ENCODE results near the gene FILIP1. TPM values are rescaled to one million over a fixed set of nuclear protein-coding genes. Genes with fewer than 3 reads are reported as not detected.

FILIP1 gene
- total RNA-seq, 4 donors from 2014 or later: 6.0 to 12.3 (median 7.2) TPM

DNA sequence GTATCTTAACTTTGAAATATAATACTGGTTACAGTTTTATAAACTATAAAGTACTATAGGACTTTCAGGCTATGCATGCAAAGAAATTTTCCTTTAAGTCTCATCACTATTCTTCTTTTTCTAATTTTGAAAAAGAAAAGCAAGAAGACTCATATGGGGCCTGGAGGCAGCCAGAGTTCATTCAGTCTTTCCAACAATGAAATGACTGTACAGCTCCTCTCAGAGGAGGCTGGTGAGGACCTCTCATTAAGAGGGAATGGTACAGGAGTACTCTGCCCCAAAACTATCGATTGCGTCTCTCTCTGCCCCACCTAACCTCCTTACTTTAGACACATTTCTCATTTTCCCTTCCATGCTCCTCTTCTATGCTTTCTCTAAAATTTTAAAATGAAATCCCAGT, 66.3 kb downstream of the FILIP1 start:
- WGBS, 2 donors (ENCODE audit: low coverage in 1 of 2): 80 to 94% methylated on average over 2 of the region's 2 CpGs
- in situ Hi-C loops (cut with MboI; ENCODE audit: low pct_ligation_motif_present in 1 of 4, low pct_unique_long_range_greater_than_20kb in 1 of 4, low sequenced_read_pairs in 3 of 4) (no loop called here), intact Hi-C loops (cut with DNase I; ENCODE audit: low total_unique reads) (no loop called here)
- H3K36me3 ChIP-seq: no peaks in the 10 kb centered on the region
- H3K4me1 ChIP-seq: peaks cover 0 to 16% (median 8%) of the 10 kb centered on the region in 4 donors
- no peaks in the 10 kb centered on the region for H3K9me3 ChIP-seq
- H3K4me3 ChIP-seq: no peak overlapping the region
- H3K27ac ChIP-seq: no peak overlapping the region
- H3K27me3 ChIP-seq: no peaks in the 10 kb centered on the region
- TF ChIP-seq EP300 (IDR thresholded peaks at IDR 0.05; ENCODE audit: low read depth) (no peak), POLR2A (IDR thresholded peaks at IDR 0.05) (no peak), POLR2AphosphoS5 (IDR thresholded peaks at IDR 0.05) (no peak)
- TF ChIP-seq, protein P1, sequence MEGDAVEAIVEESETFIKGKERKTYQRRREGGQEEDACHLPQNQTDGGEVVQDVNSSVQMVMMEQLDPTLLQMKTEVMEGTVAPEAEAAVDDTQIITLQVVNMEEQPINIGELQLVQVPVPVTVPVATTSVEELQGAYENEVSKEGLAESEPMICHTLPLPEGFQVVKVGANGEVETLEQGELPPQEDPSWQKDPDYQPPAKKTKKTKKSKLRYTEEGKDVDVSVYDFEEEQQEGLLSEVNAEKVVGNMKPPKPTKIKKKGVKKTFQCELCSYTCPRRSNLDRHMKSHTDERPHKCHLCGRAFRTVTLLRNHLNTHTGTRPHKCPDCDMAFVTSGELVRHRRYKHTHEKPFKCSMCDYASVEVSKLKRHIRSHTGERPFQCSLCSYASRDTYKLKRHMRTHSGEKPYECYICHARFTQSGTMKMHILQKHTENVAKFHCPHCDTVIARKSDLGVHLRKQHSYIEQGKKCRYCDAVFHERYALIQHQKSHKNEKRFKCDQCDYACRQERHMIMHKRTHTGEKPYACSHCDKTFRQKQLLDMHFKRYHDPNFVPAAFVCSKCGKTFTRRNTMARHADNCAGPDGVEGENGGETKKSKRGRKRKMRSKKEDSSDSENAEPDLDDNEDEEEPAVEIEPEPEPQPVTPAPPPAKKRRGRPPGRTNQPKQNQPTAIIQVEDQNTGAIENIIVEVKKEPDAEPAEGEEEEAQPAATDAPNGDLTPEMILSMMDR (IDR thresholded peaks at IDR 0.05): no peak
- DNase-seq: no peak

DNA sequence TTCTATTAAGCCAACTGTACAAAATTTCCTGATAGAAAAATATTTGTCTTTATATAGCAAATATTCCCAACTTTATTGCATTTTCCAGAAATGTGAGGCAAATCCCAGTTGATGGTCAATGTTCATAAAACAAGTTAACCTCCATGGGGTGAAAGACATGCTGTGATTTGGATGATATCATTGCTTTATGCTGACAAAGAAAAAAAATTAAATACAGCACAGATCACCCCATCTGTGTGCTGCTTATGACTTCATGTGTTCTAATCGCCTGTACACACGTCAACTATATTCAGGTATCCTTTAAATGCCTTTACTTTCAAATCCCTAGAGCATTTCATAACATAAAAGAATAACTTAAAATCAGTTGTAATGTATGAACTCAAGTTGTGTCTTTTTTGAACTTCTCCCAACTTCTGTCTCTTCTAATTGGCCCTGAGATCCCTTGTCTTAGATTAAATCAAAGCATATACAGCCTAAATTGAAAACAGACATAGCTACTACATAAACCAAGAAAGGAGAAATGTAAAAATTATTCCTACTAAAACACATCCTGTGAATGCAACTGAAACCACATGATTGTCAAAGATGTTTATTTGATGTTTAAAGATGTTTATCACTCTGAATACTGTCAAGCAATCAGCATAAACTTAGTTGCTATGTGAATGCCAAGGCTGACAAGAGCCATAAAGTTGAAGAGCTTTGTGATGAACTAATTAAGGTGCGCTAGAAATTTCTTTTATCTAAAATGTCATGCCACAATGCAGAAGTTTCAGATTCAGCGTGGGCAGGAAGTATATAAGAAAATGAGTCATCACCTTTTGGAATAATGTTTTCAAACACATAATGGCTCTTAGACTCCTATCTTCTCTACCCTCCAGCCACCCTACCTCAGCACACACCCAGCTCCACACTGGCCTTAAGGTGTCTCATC, 68.7 kb downstream of the FILIP1 start:
- in situ Hi-C loops (cut with MboI; ENCODE audit: low pct_ligation_motif_present in 1 of 4, low pct_unique_long_range_greater_than_20kb in 1 of 4, low sequenced_read_pairs in 3 of 4): no loop called here

DNA sequence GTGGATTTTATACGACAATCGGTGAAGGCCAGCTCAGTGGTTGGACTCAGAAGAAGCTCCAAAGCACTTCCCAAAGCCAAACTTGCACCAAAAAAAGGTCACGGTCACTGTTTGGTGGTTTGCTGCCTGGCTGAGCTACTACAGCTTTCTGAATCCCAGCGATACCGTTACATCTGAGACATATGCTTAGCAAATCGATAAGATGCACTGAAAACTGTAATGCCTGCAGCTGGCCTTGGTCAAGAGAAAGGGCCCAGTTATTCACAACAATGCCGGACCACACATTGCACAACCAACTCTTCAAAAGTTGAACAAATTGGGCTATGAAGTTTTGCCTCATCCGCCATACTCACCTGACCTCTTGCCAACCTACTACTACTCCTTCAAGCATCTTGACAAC, 70.2 kb downstream of the FILIP1 start:
- in situ Hi-C loops (cut with MboI; ENCODE audit: low pct_ligation_motif_present in 1 of 4, low pct_unique_long_range_greater_than_20kb in 1 of 4, low sequenced_read_pairs in 3 of 4): no loop called here
- TF ChIP-seq POLR2A (IDR thresholded peaks at IDR 0.05) (no peak), EP300 (IDR thresholded peaks at IDR 0.05; ENCODE audit: low read depth) (no peak), POLR2AphosphoS5 (IDR thresholded peaks at IDR 0.05) (no peak)
- TF ChIP-seq, protein P1 (IDR thresholded peaks at IDR 0.05): no peak
- H3K4me1 ChIP-seq: peaks cover 0 to 15% (median 0%) of the 10 kb centered on the region in 4 donors
- H3K9me3 ChIP-seq: no peaks in the 10 kb centered on the region
- intact Hi-C loops (cut with DNase I; ENCODE audit: low total_unique reads): no loop called here
- no peak overlapping the region for H3K27ac ChIP-seq
- H3K4me3 ChIP-seq: no peak overlapping the region
- DNase-seq: no peak
- WGBS, 2 donors (ENCODE audit: low coverage in 1 of 2): 91 to 100% methylated on average over 5 to 8 of the region's 8 CpGs
- no peaks in the 10 kb centered on the region for H3K27me3 ChIP-seq
- H3K36me3 ChIP-seq: no peaks in the 10 kb centered on the region

More for the DNA sequence above, 68.7 kb downstream of the FILIP1 start:
- H3K27me3 ChIP-seq: no peaks in the 10 kb centered on the region
- TF ChIP-seq, protein P1 (IDR thresholded peaks at IDR 0.05): no peak
- TF ChIP-seq POLR2AphosphoS5 (IDR thresholded peaks at IDR 0.05): no peak
- TF ChIP-seq POLR2A (IDR thresholded peaks at IDR 0.05): no peak
- no peak for TF ChIP-seq EP300 (IDR thresholded peaks at IDR 0.05; ENCODE audit: low read depth)
- H3K9me3 ChIP-seq: no peaks in the 10 kb centered on the region
- no peak overlapping the region for H3K27ac ChIP-seq
- H3K4me1 ChIP-seq: peaks cover 0 to 5% (median 0%) of the 10 kb centered on the region in 4 donors
- H3K36me3 ChIP-seq: no peaks in the 10 kb centered on the region
- WGBS, 2 donors (ENCODE audit: low coverage in 1 of 2): 52 to 57% methylated on average over 4 of the region's 4 CpGs
- DNase-seq: no peak
- intact Hi-C loops (cut with DNase I; ENCODE audit: low total_unique reads): no loop called here
- H3K4me3 ChIP-seq: no peak overlapping the region

DNA sequence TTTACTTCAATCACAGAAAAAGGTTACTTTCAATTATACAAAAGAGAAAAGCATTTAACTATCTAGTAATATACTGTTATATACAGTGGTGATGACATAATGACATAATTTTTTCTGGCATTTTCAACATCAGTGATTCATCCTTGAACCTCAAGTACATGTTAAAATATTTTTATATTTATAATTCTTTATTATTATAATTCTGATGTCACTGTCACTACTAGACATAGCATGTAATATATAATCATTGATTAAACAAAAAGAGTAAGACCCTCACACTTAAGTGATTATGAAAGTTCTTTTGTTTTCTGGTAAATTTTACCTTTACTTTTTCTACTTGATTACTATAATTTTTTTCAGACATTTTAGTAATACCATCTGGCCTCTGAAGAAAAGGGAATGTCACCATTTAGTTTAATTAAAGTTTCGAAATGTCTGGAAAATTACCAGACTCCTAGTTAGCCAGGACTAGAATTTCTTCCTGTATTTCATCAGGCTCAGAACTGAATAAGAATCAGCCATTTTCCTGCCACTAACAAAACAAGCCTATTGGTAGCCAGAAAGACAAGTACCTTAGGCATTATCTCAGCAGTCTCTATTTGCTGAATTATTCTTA, 71.5 kb downstream of the FILIP1 start:
- peaks cover 0 to 15% (median 0%) of the 10 kb centered on the region in 4 donors for H3K4me1 ChIP-seq
- no peaks in the 10 kb centered on the region for H3K36me3 ChIP-seq
- H3K27me3 ChIP-seq: no peaks in the 10 kb centered on the region
- DNase-seq: no peak
- H3K27ac ChIP-seq: no peak overlapping the region
- no peak overlapping the region for H3K4me3 ChIP-seq
- intact Hi-C loops (cut with DNase I; ENCODE audit: low total_unique reads) (no loop called here), in situ Hi-C loops (cut with MboI; ENCODE audit: low pct_ligation_motif_present in 1 of 4, low pct_unique_long_range_greater_than_20kb in 1 of 4, low sequenced_read_pairs in 3 of 4) (no loop called here)
- 60 to 76% methylated on average over 1 of the region's 1 CpG for WGBS, 2 donors (ENCODE audit: low coverage in 1 of 2)
- no peak for TF ChIP-seq EP300 (IDR thresholded peaks at IDR 0.05; ENCODE audit: low read depth)
- TF ChIP-seq POLR2AphosphoS5 (IDR thresholded peaks at IDR 0.05): no peak
- no peak for TF ChIP-seq POLR2A (IDR thresholded peaks at IDR 0.05)
- TF ChIP-seq, protein P1 (IDR thresholded peaks at IDR 0.05): no peak
- H3K9me3 ChIP-seq: no peaks in the 10 kb centered on the region
